HCT116 (cell line): ENCODE results near the gene TMEM234. TPM values are rescaled to one million over a fixed set of nuclear protein-coding genes. Genes with fewer than 3 reads are reported as not detected.

Source experiments
- ATAC-seq: fragments of 200-7000 bp; cut with Tn5 transposase; 2 replicates; pipeline ENCODE4 v1.9.1; 2020; ENCODE audit warnings: mild to moderate bottlenecking, moderate library complexity
- BruUV-seq: library from RNA; stranded (reverse); fragments of 400-500 nt; replicated peaks from 2 replicates; lab custom pipeline; 2021; lab: Mats Ljungman, UMichigan
- CTCF ChIA-PET: fragments of 300-600 bp; sonication (Branson Sonifier 250); formaldehyde crosslinking; loops from one replicate; lab custom pipeline; 2021; ENCODE audit warnings: antibody characterized with exemption; lab: Charles Lee
- POLR2A ChIA-PET: fragments of 300-600, 350-600 bp; sonication (Branson Sonifier 250); formaldehyde crosslinking; loops from one replicate; lab custom pipeline; 2021; ENCODE audit warnings: antibody characterized with exemption; lab: Charles Lee
- RAD21 ChIA-PET, 2 experiments: fragments of 300-600 bp; sonication (Branson Sonifier 250); formaldehyde crosslinking; loops; one replicate each; lab custom pipeline; 2023; ENCODE audit warnings: low total read pairs in 2 of 2; ENCODE audit not compliant: uncharacterized antibody in 2 of 2, unreplicated experiment in 2 of 2, low non-redundant PET in 1 of 2; lab: Charles Lee
- DNase-seq: peaks from one replicate; pipeline ENCODE4 v3.0.0-alpha.2; 2010; ENCODE audit warnings: low read depth, low spot score
- H2AFZ ChIP-seq: fragments of 200-600 bp; shearing (Covaris generic), sonication (generic); 2 replicates; pipeline ENCODE4 v1.6.1; 2017; ENCODE audit warnings: low read depth, mixed run types, mixed read lengths, antibody characterized with exemption, low read length; ENCODE audit not compliant: poor library complexity, severe bottlenecking
- H3K27ac ChIP-seq: 2 replicates; pipeline ENCODE4 v1.5.1; 2012; ENCODE audit warnings: low read depth, low read length
- H3K27me3 ChIP-seq: fragments of 200-600 bp; sonication (generic); 2 replicates; pipeline ENCODE4 v1.6.1; 2016; ENCODE audit warnings: mixed run types, low read length, mixed read lengths; ENCODE audit not compliant: insufficient read depth
- H3K36me3 ChIP-seq, 2 experiments: fragments of 200-500 bp in 1 of 2; fragments of 200-600 bp in 1 of 2; sonication (Bioruptor generic) in 1 of 2; sonication (generic) in 1 of 2; 2 replicates each; pipeline versions ENCODE4 v1.5.1 to v1.6.1; 2014 to 2016; ENCODE audit warnings: low read length in 2 of 2, inconsistent platforms in 1 of 2, mixed read lengths in 1 of 2, mixed run types in 1 of 2; ENCODE audit not compliant: insufficient read depth in 2 of 2, control insufficient read depth in 1 of 2
- H3K4me1 ChIP-seq, 2 experiments: fragments of 200-600 bp in 1 of 2; sonication (generic) in 1 of 2; 2 replicates each; pipeline versions ENCODE4 v1.5.1 to v1.6.1; 2012 to 2017; ENCODE audit warnings: low read length in 2 of 2, inconsistent platforms in 1 of 2, mild to moderate bottlenecking in 1 of 2, mixed read lengths in 1 of 2, mixed run types in 1 of 2, moderate library complexity in 1 of 2; ENCODE audit not compliant: insufficient read depth in 2 of 2, control insufficient read depth in 1 of 2
- H3K4me2 ChIP-seq: fragments of 200-600 bp; sonication (generic); 2 replicates; pipeline ENCODE4 v1.6.1; 2017; ENCODE audit warnings: mixed run types, low read length, mixed read lengths
- H3K4me3 ChIP-seq, 2 experiments: fragments of 200-600 bp in 1 of 2; sonication (generic) in 1 of 2; replicated peaks in 1 of 2; 2 replicates each; pipeline ENCODE4 v1.5.1; 2011 to 2016; ENCODE audit warnings: low read length in 2 of 2, control low read depth in 1 of 2, low read depth in 1 of 2, mild to moderate bottlenecking in 1 of 2, mixed read lengths in 1 of 2, mixed run types in 1 of 2
- H3K79me2 ChIP-seq: fragments of 200-600 bp; sonication (generic); 2 replicates; pipeline ENCODE4 v1.6.1; 2017; ENCODE audit warnings: mild to moderate bottlenecking, mixed run types, low read length, moderate library complexity, mixed read lengths; ENCODE audit not compliant: insufficient read depth
- H3K9ac ChIP-seq: fragments of 200-600 bp; sonication (generic); 2 replicates; pipeline ENCODE4 v1.6.1; 2016; ENCODE audit warnings: low read length, mixed read lengths
- H3K9me2 ChIP-seq: fragments of 200-600 bp; sonication (generic), shearing (Covaris generic); 2 replicates; pipeline ENCODE4 v1.6.1; 2017; ENCODE audit warnings: mixed run types, mild to moderate bottlenecking, moderate library complexity; ENCODE audit not compliant: insufficient read depth
- H3K9me3 ChIP-seq, 2 experiments: fragments of 200-500 bp in 1 of 2; fragments of 200-600 bp in 1 of 2; sonication (Bioruptor generic) in 1 of 2; sonication (generic) in 1 of 2; 2 replicates each; pipeline ENCODE4 v1.6.1; 2014 to 2017; ENCODE audit warnings: low read length in 2 of 2, mixed read lengths in 2 of 2, inconsistent platforms in 1 of 2, low read depth in 1 of 2, mild to moderate bottlenecking in 1 of 2, mixed run types in 1 of 2, moderate library complexity in 1 of 2; ENCODE audit not compliant: control insufficient read depth in 1 of 2, insufficient read depth in 1 of 2
- H4K20me1 ChIP-seq: fragments of 200-600 bp; sonication (generic), shearing (Covaris generic); 2 replicates; pipeline ENCODE4 v1.6.1; 2017; ENCODE audit warnings: mixed run types, mild to moderate bottlenecking, moderate library complexity; ENCODE audit not compliant: insufficient read depth
- CTCF ChIP-seq, 3 experiments: fragments of 200-600 bp in 1 of 3; sonication (generic) in 1 of 3; IDR thresholded peaks in 2 of 3; conservative IDR thresholded peaks in 1 of 3; 2 replicates each; pipeline ENCODE4 v1.5.1; 2012 to 2017; ENCODE audit warnings: low read depth in 2 of 3, low read length in 2 of 3, antibody characterized with exemption in 1 of 3, borderline replicate concordance in 1 of 3, control low read depth in 1 of 3, mild to moderate bottlenecking in 1 of 3, mixed read lengths in 1 of 3, mixed run types in 1 of 3, moderate library complexity in 1 of 3; ENCODE audit not compliant: insufficient read depth in 1 of 3
- EGR1 ChIP-seq: IDR thresholded peaks from 2 replicates; pipeline ENCODE4 v1.6.1; 2012; ENCODE audit warnings: low read depth
- ELF1 ChIP-seq: IDR thresholded peaks from 2 replicates; pipeline ENCODE4 v1.6.1; 2012; ENCODE audit warnings: low read depth, borderline replicate concordance
- EZH2 ChIP-seq: fragments of 200-600 bp; sonication (generic); IDR thresholded peaks from 2 replicates; pipeline ENCODE4 v1.6.1; 2017; ENCODE audit warnings: antibody characterized with exemption, mixed run types
- POLR2A ChIP-seq: IDR thresholded peaks from 2 replicates; pipeline ENCODE4 v1.7.0; 2011; ENCODE audit warnings: borderline replicate concordance; ENCODE audit not compliant: insufficient read depth, insufficient read length; ENCODE audit errors: extremely low read depth
- RAD21 ChIP-seq: IDR thresholded peaks from 2 replicates; pipeline ENCODE4 v1.6.1; 2012; ENCODE audit warnings: low read depth, mild to moderate bottlenecking
- SIN3A ChIP-seq: IDR thresholded peaks from 2 replicates; pipeline ENCODE4 v1.6.1; 2012; ENCODE audit warnings: low read depth
- TCF7L2 ChIP-seq: IDR thresholded peaks from 2 replicates; pipeline ENCODE4 v1.7.0; 2011; ENCODE audit warnings: borderline replicate concordance, inconsistent platforms; ENCODE audit not compliant: insufficient read depth, insufficient read length; ENCODE audit errors: extremely low read depth
- ZBTB33 ChIP-seq: IDR thresholded peaks from 2 replicates; pipeline ENCODE4 v1.6.1; 2011; ENCODE audit warnings: mild to moderate bottlenecking, low read length, moderate library complexity; ENCODE audit not compliant: insufficient replicate concordance; ENCODE audit errors: extremely low read depth
- ZNF274 ChIP-seq: fragments of 200-500 bp; sonication (Bioruptor generic); IDR thresholded peaks from 2 replicates; pipeline ENCODE4 v1.6.1; 2014; ENCODE audit warnings: mild to moderate bottlenecking, low read depth, low read length, inconsistent platforms
- intact Hi-C: fragments of 100-400 bp; cut with micrococcal nuclease; formaldehyde crosslinking; loops from 2 replicates; pipeline ENCODE4 v1.10.0; 2022
- total RNA-seq: library from RNA; stranded (reverse); gene quantifications from one replicate; pipeline ENCODE4 v1.2.1, GENCODE V29; 2021; ENCODE audit not compliant: unreplicated experiment

Gene TMEM234
- total RNA-seq, 1 experiment from 2014 or later: 12.3 TPM

- Histone ChIP-seq H3K4me2 (no peak overlapping the region), H3K27ac (no peak overlapping the region), H3K9ac (no peak overlapping the region), H3K79me2 (peaks cover 36% of the 10 kb centered on the region), H3K27me3 (no peaks in the 10 kb centered on the region), H3K9me3 (no peaks in the 10 kb centered on the region), H2AFZ (no peak overlapping the region), H3K9me2 (no peaks in the 10 kb centered on the region), H3K4me3 (no peak overlapping the region), H3K4me1 (peaks cover 6% of the 10 kb centered on the region in 2 experiments)
- CTCF ChIA-PET: no interaction called here
- no peak for ATAC-seq
- no TSS peak for BruUV-seq
- intact Hi-C loops: no loop called here
- POLR2A ChIA-PET: no interaction called here
- TF ChIP-seq ELF1: no peak
- TF ChIP-seq SIN3A: no peak
- no peak for TF ChIP-seq POLR2A
- no peak for TF ChIP-seq CTCF (IDR thresholded peaks at IDR 0.05 in 2 of 3, conservative IDR thresholded peaks at IDR 0.05 in 1 of 3; ENCODE audit: borderline replicate concordance in 1 of 3, insufficient read depth in 1 of 3, low read depth in 2 of 3, low read length in 2 of 3)
- TF ChIP-seq ZNF274: no peak
- TF ChIP-seq EGR1: no peak
- TF ChIP-seq ZBTB33: no peak
- TF ChIP-seq TCF7L2: no peak
- no peak for TF ChIP-seq EZH2
- no peak for TF ChIP-seq RAD21
- TF ChIP-seq, all 23 proteins: peak for 0
- DNase-seq: no peak
- RAD21 ChIA-PET: no interaction called here
- Histone ChIP-seq H4K20me1 (no peaks in the 10 kb centered on the region), H3K36me3 (peaks cover 46 to 51% of the 10 kb centered on the region in 2 experiments)
Measured at GRCh38 chr1:32228771-32229170, 6.6 kb upstream of the TMEM234 start.
